ENCODE data around the gene NTF3.
A peak's percentile ranks its signal among the peaks of the same experiment; 100 is the strongest.

The NTF3 gene

DNA sequence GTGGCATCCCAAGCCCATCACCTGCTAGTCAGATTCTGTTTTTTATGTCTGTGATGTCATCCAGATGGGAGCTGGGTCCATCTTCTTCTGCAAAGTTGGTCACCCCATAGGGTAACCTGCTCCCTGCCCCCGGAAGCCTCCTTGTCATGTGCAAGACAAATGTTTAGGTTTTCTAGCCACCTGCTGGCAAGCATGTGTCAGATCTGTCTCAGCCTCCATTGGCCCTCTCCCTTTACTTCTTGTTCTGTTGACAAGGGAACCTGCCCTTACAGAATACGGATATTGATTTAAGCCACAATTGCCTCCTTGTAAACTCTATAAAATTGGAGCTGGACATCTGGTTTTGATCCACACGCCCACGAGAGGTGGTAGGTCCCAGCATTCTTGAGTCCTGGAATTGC is 7.5 kb downstream of the NTF3 start:
- Mint-ChIP-seq H3K27me3 (peaks cover 11 to 17% of the 10 kb centered on the region in 2 donors), H3K4me3 (no peak overlapping the region), H3K9me3 (no peaks in the 10 kb centered on the region), H3K27ac (no peak overlapping the region), H3K36me3 (no peaks in the 10 kb centered on the region), H3K4me1 (peaks cover 6 to 23% of the 10 kb centered on the region in 2 donors)
- no peak for DNase-seq
- ATAC-seq (replicated peaks), result no peak

DNA sequence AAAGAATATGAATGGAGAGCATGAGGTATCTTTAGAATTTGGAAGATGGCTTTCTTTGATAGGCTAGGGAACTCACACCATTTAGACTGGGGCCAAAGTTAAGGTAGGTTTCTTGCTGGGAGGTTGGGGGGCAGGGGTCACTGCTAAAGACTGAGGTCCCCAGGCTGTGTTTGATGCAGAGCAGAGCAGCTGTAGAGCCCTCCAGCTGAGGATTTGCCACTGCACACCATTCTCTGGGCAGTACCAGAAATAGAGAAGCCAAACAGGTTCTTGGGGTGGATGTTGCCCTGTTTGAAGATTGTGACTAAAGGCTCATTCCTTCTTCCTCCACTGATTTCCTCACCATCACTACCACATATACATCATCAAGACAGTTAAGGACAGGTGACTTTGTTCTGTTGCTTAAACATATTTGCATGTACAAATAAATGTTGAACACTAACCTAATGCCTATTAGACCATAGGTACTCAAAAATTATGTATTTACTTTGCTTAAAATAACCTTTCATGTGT is 7.9 kb downstream of the NTF3 start:
- H3K27me3 Mint-ChIP-seq, result peaks cover 16 to 22% of the 10 kb centered on the region in 2 donors
- H3K4me3 Mint-ChIP-seq, result no peak overlapping the region
- peaks cover 6 to 23% of the 10 kb centered on the region in 2 donors for H3K4me1 Mint-ChIP-seq
- H3K36me3 Mint-ChIP-seq, result no peaks in the 10 kb centered on the region
- no peak overlapping the region for H3K27ac Mint-ChIP-seq
- no peaks in the 10 kb centered on the region for H3K9me3 Mint-ChIP-seq
- DNase-seq, result no peak
- ATAC-seq (replicated peaks), result no peak

DNA sequence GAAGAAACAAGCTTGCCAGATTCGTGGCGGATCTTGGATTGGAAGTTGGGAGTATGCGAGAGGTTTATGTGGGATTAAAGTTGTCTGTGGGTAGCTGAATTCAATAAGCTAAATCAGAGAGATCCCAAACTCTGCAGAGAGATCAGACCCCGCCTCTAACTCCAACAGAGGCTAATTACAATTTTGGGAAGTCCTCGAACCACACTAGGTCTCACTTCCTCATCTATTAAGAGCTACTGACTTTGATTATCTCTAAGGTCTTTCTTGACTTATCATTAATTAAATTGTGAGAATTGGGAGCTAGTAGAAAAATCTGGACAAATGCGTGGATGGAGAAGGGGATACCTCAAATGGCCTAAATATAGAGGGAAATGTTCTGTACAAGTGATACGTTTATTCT is 9.1 kb downstream of the NTF3 start:
- Mint-ChIP-seq H3K4me1 (peaks cover 6 to 23% of the 10 kb centered on the region in 2 donors), H3K27ac (no peak overlapping the region), H3K4me3 (no peak overlapping the region), H3K9me3 (no peaks in the 10 kb centered on the region), H3K36me3 (no peaks in the 10 kb centered on the region), H3K27me3 (peaks cover 24 to 29% of the 10 kb centered on the region in 2 donors)
- no peak for DNase-seq
- ATAC-seq (replicated peaks), result peak in 1 of 2 donors; percentile 42

DNA sequence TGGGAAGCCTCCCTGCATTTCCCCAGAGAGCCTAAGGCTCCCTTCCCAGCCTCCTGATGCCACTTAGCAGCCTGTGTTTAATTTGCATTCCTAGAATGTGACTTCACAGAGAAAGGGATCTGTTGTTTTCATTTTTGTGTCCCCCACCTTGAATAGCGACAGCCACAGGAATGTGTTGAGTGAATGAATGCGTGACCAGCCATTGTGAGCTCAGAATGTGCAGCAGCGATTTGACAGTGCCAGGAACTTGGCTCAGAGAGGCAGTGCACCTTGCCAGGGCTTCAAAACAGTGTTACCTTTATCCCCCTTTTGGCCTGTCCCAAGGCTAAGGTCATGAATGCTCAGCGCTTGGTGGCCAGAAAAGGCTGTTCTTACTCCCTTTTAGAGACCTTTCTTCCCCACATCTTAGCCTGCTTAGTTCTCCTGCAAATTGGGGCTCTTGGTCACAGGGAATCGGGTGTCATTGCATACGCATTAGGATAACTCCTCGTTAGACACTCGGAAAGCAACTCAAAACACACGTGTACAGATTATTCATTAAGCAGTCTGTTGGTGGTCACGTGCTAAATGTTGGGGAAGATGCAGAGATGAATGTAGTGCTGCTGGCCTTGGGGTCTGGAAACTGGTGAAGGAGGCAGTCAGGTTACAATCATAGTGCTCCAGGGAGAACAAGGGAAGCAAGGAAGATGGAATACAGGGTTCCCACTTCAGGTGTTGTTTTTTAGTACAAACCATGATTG is 9.8 kb downstream of the NTF3 start:
- Mint-ChIP-seq H3K27me3 (peaks cover 24 to 30% of the 10 kb centered on the region in 2 donors), H3K9me3 (no peaks in the 10 kb centered on the region), H3K4me3 (no peak overlapping the region), H3K36me3 (no peaks in the 10 kb centered on the region), H3K27ac (no peak overlapping the region), H3K4me1 (peaks cover 6 to 25% of the 10 kb centered on the region in 2 donors)
- no peak for ATAC-seq (replicated peaks)
- DNase-seq, result no peak

DNA sequence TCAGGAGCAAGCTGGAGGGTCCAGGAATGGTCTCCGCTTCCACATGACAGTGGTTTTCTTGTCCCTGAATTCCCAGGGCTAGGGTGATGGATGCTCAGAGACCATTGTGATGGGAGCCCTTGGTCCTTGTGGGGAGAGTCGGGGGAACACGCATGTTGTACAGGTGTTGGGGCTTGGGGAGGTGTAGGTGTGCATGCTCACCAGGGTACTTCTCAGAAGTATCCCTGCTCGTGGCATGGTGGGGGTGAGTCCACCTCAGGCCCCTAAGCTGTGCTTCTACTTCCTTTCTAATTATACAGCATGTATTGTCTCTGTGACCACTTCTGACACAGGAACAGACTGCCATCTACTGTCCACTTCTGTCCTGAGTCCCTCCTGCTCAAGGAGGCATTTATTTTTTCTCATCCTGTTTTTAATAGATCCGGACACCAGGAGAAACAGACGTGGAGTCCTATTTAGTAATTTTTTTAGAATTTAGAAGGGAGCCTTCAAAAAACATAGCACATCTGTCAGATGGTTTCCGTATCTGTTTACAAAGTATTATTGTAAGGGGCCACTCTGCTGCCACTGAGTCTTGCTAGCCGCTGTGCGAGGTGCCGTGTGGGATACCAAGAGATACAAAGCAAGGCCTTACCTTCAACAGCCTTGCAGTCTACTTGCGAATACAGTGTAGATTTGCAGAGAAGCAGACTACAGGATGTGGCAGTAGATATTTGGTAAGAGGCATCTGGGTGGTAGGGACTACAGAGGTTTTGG is 10.5 kb downstream of the NTF3 start:
- Mint-ChIP-seq H3K4me1 (peaks cover 6 to 32% of the 10 kb centered on the region in 2 donors), H3K27me3 (peaks cover 24 to 25% of the 10 kb centered on the region in 2 donors), H3K9me3 (no peaks in the 10 kb centered on the region), H3K36me3 (no peaks in the 10 kb centered on the region), H3K27ac (no peak overlapping the region), H3K4me3 (no peak overlapping the region)
- ATAC-seq (replicated peaks), result peak in 1 of 2 donors; percentile 21
- DNase-seq, result no peak

DNA sequence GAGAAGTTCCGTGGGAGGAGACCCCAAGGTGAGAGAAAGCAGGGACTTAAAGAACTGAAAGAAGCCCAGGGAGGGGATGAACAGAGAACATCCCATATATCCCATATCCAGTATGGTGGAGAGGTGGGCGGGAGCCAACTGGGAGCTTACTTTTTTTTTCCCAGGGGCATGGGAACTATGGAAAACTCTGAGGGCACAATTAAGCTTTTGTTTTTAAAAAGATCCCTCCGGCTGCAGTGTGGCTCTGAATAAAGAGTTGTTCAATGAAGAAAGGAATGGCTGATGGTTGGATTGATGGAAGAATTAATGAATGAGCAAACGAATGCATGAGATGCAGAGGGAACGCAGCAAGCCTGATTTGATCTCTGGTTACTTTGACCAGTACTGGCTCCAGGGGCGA is 12.6 kb downstream of the NTF3 start:
- ATAC-seq (replicated peaks), result no peak
- H3K36me3 Mint-ChIP-seq, result no peaks in the 10 kb centered on the region

DNA sequence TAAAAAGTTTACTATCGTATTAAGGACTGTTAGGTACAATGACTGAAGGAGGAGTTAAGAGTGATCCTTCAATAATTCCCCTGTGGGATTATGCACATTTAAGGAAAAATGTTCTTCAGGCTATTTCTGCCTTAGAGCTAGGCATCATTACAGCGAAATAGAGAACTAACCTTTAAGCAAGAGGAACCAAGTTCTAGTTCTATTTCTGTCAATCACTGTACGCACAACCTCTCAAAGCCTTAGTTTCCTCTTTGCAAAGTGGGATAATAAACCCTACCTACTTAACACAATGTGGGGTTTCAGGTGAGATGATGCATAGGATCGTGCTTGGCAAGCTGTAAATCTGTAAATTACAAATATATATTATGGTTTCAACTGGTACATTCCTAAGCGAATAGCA is 15.4 kb downstream of the NTF3 start:
- Mint-ChIP-seq H3K4me3 (no peak overlapping the region), H3K4me1 (peaks cover 0 to 9% of the 10 kb centered on the region in 2 donors), H3K27me3 (peaks cover 22 to 30% of the 10 kb centered on the region in 2 donors), H3K9me3 (no peaks in the 10 kb centered on the region), H3K27ac (no peak overlapping the region), H3K36me3 (no peaks in the 10 kb centered on the region)
- DNase-seq (no peak), ATAC-seq (replicated peaks) (peak in 1 of 2 donors; percentile 57)

More for the DNA sequence above, 12.6 kb downstream of the NTF3 start:
- H3K27ac Mint-ChIP-seq, result no peak overlapping the region
- no peak overlapping the region for H3K4me3 Mint-ChIP-seq
- H3K27me3 Mint-ChIP-seq, result peaks cover 19 to 33% of the 10 kb centered on the region in 2 donors
- H3K4me1 Mint-ChIP-seq, result peaks cover 6 to 32% of the 10 kb centered on the region in 2 donors
- DNase-seq, result no peak
- H3K9me3 Mint-ChIP-seq, result no peaks in the 10 kb centered on the region

DNA sequence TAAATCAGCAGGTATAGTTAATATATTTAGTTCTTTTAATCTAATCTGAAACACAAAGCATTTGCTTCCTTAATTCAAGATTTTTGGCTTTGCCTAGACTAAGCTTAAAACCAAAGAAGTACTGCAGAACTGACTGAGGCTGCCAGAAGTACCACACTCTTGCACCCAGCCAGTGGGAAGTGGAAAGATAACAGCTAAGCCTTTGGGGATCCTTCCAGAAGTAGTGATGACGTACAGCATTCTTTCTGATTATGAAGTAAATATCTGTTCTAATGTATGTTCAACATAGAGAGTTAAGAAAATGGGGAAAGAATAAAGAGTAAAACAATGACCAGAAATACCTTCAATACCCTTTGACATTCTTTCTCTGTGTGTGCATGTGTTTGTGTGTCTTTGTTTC is 19.3 kb downstream of the NTF3 start:
- no peak for ATAC-seq (replicated peaks)
- Mint-ChIP-seq H3K9me3 (no peaks in the 10 kb centered on the region), H3K36me3 (no peaks in the 10 kb centered on the region), H3K4me1 (peaks cover 0 to 9% of the 10 kb centered on the region in 2 donors), H3K27ac (no peak overlapping the region), H3K27me3 (peaks cover 8 to 17% of the 10 kb centered on the region in 2 donors), H3K4me3 (no peak overlapping the region)
- no peak for DNase-seq

DNA sequence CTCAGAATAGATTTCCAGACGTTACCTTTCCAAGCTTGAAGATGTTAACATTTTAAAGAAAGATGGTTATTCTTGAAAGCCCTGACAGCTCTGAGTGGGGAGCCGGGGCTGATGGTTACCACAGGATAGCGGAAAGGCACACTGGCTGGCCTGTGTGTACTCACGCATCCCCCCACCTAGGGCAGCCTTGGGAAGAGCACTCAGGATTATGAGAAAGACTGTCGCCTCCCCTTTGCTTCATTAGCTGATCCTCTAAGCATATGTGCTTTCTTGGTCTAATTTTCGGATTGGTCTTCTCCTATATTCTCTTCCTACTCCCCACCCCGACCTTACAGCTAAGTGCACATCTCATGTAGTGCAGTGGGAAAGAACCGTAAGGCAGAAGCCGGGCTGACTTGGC is 20.7 kb downstream of the NTF3 start:
- ATAC-seq (replicated peaks) (no peak), DNase-seq (no peak)
- H3K36me3 Mint-ChIP-seq, result no peaks in the 10 kb centered on the region
- H3K9me3 Mint-ChIP-seq, result no peaks in the 10 kb centered on the region
- peaks cover 8 to 11% of the 10 kb centered on the region in 2 donors for H3K4me1 Mint-ChIP-seq
- H3K27ac Mint-ChIP-seq, result no peak overlapping the region
- no peak overlapping the region for H3K4me3 Mint-ChIP-seq
- H3K27me3 Mint-ChIP-seq, result peaks cover 5 to 17% of the 10 kb centered on the region in 2 donors

DNA sequence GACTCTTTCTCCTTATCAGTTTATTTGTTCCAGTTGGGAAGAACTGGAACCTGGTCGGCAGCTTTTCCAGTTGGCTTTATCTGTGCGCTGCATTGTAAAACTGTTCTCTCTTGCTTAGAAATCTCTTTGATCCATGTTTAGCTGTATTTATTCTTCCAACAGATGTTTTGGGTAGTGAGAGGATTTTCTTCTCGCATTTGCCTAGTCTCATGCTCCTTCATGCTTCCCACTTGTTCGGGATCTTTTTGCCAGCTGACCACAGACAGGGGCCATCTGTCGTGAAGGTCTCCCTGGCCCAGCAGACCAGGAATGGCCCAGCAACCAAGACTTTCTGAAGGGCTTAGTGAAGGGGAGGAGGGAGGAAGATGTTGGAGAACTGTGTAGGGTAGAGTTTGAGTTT is 21.6 kb downstream of the NTF3 start:
- Mint-ChIP-seq H3K27me3 (peaks cover 5 to 17% of the 10 kb centered on the region in 2 donors), H3K27ac (no peak overlapping the region), H3K36me3 (no peaks in the 10 kb centered on the region), H3K9me3 (no peaks in the 10 kb centered on the region), H3K4me3 (no peak overlapping the region), H3K4me1 (peaks cover 8 to 11% of the 10 kb centered on the region in 2 donors)
- DNase-seq (no peak), ATAC-seq (replicated peaks) (no peak)

DNA sequence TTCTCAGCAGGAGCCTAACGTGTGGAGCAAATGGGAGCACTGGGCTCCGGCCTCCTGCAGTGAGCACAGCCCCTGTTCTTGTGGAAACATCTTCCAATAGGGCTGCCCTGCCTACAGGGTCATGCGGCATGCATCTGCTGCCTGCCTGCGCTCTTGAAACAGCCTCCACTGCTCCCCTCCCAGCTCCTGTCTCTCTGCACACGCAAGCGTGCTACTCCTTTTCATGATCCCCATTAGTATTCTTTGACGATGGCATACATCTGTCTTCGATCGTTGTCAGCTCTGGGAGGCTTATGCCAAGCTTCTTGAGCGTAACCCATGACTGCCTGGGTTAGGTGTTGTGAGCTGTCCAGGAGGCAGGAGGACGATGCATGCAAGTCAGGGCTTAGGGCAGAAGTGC is 23.1 kb downstream of the NTF3 start:
- H3K36me3 Mint-ChIP-seq, result no peaks in the 10 kb centered on the region
- ATAC-seq (replicated peaks) (no peak), DNase-seq (no peak)
- H3K4me1 Mint-ChIP-seq, result peaks cover 8 to 11% of the 10 kb centered on the region in 2 donors
- H3K27ac Mint-ChIP-seq, result no peak overlapping the region
- H3K9me3 Mint-ChIP-seq, result no peaks in the 10 kb centered on the region
- no peak overlapping the region for H3K4me3 Mint-ChIP-seq
- H3K27me3 Mint-ChIP-seq, result peaks cover 5 to 8% of the 10 kb centered on the region in 2 donors

DNA sequence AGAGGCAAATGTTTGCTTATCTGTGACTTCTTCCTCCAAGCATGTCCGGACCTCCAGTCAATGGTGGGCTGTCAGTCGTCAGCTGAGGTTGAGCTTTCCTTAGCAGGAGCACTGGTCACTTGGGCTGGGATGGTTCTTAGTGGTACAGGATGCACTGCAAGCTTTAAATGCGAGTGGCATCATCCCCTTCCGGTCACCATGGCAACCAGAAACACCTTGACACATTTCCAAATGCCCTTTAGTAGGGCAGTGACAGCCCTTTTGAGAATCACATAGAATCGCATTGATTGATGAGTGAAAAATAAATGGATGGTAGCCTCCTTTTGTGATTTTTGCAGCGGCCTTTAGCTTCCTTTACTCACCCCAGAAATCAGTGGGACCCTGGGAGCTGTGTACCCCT is 24.1 kb downstream of the NTF3 start:
- no peak overlapping the region for H3K4me3 Mint-ChIP-seq

DNA sequence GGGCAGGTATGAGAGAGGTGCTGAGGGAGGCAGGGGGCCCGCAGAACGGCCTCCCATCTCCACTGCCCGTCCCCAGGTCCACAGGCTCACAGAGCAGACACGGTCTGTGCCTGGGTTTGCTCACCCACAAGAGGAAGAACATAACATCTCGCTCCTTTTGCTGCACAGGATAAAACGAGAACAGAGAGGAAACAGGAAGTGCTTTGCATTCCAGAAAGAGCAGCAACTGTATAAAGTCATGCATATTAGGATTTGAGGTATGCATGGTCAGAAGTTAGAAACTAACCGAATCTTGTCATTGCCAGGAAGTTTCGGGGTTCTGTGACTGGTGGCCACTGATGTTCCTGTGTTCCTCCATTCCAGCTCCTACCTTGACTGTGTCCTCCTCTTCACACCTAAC is 25.0 kb downstream of the NTF3 start:
- Mint-ChIP-seq H3K36me3 (no peaks in the 10 kb centered on the region), H3K27me3 (peaks cover 5 to 8% of the 10 kb centered on the region in 2 donors), H3K27ac (no peak overlapping the region), H3K9me3 (no peaks in the 10 kb centered on the region), H3K4me3 (no peak overlapping the region), H3K4me1 (peaks cover 8 to 11% of the 10 kb centered on the region in 2 donors)
- ATAC-seq (replicated peaks), result peak; percentile 41 to 68
- DNase-seq, result no peak

More for the DNA sequence above, 24.1 kb downstream of the NTF3 start:
- Mint-ChIP-seq H3K27ac (no peak overlapping the region), H3K4me1 (peaks cover 8 to 11% of the 10 kb centered on the region in 2 donors), H3K27me3 (peaks cover 5 to 8% of the 10 kb centered on the region in 2 donors), H3K9me3 (no peaks in the 10 kb centered on the region), H3K36me3 (no peaks in the 10 kb centered on the region)
- DNase-seq, result no peak
- no peak for ATAC-seq (replicated peaks)

DNA sequence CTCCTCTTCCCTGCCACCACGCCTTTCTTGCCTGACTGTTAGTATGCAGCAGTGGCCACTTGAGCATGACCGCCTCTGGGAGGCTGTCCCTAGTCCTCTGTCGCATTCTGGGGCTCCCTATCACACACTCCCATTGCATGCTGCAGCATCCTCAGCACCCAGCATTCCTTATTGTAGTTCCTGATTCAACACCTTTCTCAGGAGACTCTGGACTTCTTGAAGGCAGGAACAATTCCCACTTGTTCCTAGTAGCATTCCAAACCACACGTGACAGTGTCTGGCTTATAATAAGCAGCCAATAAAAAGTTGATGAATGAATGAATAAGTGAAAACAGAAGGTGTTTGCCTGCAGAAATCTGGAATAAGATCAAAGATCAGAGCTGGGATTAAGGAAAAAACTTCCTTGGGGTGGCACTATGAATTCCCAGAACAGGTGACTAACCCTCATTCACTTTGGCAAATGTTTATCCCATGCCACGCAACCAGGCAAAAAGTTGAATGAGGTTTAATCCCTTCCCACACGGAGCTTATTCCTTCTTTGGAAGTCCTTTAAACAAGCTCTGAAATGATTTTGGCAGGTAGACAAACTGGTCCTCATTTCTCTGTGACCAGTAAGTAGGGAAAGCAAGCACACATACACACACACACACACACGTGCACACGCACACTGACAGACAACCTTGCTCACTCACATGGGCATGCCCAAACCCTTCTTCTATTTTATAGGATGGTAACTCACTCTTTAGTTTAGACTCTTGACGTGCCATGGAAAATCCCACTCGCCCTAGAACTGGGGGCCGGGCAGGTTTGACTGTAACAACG is 26.5 kb downstream of the NTF3 start:
- H3K4me3 Mint-ChIP-seq, result no peak overlapping the region
- H3K4me1 Mint-ChIP-seq, result peaks cover 8 to 11% of the 10 kb centered on the region in 2 donors
- no peak for DNase-seq
- H3K36me3 Mint-ChIP-seq, result no peaks in the 10 kb centered on the region
- no peak for ATAC-seq (replicated peaks)
- no peaks in the 10 kb centered on the region for H3K9me3 Mint-ChIP-seq
- no peaks in the 10 kb centered on the region for H3K27me3 Mint-ChIP-seq
- no peak overlapping the region for H3K27ac Mint-ChIP-seq

Measured in stimulated activated naive B cell treated with anti-CD40 and anti-IgM and Interleukin-4, amounts not matched to agents 10 μg/mL and 1 μg/mL and 100 μg/mL, for 72 hours (primary cell).